Measurements from ENCODE around the gene EDNRA.
"Not testable (repeated sequence)": the region's sequence is repeated elsewhere in the genome, so short reads cannot be mapped to it uniquely, and the experiment has no call there.

- not testable (repeated sequence) for TF ChIP-seq POLR2AphosphoS5, CTCF, EP300 (IDR thresholded peaks at IDR 0.05)
Observed at GRCh38 chr4:147434370-147434769, 46.5 kb upstream of the EDNRA start.
